GM19240 (cell line): ENCODE measurements around the gene FAM222B.
"Not testable (repeated sequence)": the region's sequence is repeated elsewhere in the genome, so short reads cannot be mapped to it uniquely, and the experiment has no call there.

ENCODE experiments used
- DNase-seq: peaks from one replicate; pipeline ENCODE4 v3.0.0; 2011; ENCODE audit warnings: low spot score; ENCODE audit not compliant: insufficient read length

The FAM222B gene

DNA sequence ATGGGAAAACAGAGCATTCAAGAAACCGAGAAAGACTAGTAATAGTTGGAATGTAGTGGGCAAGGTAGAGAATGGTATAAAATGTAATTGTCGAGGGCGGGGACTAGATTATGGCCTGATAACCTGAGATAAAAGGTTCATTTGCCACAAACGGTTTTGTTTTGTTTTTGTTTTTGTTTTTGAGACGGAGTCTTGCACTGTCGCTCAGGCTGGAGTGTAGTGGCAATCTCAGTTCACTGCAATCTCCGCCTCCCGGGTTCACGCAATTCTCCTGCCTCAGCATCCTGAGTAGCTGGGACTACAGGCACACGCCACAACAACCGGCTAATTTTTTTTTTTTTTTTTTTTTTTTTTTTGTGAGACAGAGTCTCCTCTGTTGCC lies 112.7 kb downstream of the FAM222B start:
- no peak for DNase-seq

DNA sequence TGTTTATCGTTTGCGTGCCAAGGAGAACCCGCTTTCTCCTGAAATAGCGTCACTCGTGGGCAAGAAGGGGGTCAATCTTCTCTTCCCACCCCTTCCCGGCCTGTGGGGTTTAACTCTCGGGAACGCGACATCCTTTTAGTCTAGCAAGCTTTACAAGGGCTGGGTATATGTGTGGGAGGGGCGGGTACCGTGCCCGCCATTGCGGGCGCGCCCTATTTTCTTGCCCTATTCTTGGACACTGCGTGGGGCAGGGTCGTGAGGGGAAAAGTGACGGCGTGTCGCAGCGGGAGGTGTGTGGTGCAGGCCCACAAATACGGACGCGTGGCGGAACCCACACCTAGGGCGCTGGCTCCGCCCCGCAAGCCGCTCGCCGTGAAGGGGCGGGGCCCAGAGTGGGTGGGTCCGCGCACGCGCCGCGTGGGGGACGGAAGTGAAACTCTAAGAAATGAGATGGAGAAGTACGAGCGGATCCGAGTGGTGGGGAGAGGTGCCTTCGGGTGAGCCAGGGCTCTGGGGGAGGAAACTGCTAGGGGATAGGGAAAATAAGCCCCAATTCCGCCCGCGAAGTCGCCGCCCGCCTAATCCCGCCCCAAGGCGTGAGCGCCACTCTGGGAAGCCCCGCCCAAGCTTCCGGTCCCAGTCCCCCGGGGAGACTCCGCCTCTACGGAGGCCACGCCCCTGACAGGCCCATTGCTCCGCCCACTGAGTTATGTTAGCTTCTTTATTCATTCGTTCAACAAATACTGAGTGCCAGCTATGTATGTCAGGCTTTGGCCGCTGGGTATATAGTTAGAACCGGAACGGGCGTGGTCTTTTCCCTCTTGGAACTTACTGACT lies 114.0 kb downstream of the FAM222B start, which contains the start of gene NEK8:
NEK8 (plus strand) TSS at position 425 of the 837 bp plus-strand sequence; CDS start at position 451, 26 bp downstream.
- peak; percentile 53 for DNase-seq

DNA sequence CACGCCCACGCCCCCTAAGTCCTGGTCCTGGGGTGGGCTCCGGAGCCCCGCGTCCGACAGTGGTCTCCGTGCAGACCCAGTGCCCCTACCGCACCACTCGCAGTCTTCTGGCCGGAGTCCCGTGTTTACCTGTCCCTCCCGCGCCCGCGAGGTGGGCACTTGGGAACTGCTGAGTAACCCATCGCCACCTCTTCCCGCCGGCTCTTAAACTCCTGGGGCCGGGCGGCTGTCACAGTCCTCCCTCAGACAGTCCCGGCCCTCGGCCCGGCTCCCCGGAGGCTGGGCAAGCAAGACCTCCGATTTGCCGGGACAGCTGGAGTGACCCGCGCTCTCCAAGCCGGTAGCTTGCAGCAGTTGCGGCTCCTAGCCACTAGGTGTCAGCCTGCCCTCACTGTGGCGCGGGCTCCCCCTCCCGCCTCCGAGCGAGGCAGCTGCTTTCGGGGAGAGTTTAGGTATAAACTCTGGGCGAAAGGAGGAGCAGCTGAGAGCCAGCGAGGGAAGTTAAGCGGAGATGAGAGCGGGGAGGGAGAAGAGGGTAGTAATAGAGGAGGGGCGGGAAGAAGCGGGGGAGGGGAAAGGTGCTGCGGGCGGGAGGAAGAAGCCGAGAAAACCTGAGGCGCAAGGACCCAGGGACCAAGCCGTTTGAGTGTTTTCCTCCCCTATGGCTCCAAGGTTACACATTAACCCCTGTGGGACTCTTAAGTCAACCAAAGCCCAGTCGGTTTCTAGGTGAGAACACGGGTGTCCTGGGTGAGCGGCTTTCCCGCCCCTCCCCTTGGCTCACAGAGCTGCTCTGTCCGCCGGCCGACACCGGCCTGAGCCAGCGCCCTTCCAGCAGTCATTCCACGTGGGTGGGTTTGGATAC lies 115.7 kb downstream of the FAM222B start:
- DNase-seq: peak; percentile 76

DNA sequence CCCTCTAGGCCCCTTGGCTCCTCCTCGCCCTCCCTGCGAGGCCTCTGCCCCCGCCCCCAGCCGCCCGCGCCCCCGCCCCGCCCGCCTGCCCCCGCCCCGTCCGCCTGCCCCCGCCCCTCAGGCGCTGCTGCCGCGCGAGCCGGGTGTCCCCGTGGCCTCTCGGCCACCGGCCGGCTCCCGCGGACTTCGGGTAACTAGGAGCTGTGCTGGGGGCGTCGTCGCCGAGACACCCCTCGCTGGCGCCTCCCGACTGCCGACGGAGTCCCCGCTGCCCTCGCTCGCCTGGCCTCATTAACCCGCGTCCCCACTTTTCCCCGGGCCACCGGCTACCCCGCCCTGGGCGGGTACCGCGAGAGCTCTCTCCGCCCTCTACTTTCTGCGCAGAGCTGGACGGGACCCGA lies 116.4 kb downstream of the FAM222B start, which contains the start of gene TLCD1:
TLCD1 (minus strand) TSS at position 8 of the 401 bp plus-strand sequence. CDS start 136 bp downstream, outside the sequence.
- DNase-seq: no peak

DNA sequence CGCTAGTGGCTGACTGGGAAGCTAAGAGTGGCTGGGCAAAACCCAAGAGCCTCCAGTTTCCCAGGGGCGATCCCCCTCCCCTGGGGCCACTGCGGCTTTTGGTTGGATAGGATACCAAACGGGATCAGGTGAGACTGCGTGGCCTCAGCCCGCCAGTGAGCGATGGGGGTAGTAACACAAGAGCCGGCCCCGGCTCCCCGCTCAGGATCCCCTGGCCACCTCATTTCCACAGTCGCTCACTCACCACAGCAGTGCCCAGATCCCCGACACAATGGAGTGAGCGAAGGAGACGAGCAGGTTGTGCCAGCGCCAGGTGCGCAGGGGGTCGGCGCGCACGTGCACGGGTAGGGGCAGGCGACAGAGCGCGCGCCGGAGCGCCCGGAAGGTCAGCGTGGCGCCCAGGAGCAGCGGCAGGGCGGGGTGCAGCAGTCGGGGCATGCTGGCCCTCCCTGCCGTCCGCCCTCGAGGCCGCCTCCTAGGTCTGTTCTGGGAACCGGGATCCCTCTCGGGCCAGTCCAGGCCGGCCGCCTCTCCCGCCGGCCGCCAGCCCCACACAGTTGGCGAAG lies 116.8 kb downstream of the FAM222B start:
- DNase-seq: no peak

DNA sequence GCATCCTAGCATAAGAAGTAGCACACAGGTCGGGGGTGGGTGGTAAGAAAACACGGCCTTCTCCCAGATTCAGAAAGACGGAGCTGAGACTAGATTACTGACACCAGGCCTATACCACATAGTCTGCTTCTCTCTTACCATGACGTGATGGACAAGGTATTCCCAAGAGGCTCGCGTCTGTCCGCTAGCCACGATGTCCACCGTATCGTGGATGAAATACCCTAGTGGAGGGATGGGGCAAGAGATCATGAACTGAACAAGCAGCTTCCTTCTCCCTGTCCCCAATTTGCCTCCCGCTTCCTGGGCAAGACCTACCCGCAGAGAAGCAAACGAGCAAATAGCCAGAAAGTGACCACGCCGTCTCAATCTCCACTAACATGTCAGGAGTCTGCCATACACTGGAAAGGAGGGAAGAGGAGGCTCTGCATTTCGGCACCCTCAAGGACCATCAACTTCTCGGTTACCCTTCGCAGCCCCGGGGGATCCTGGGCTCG lies 117.4 kb downstream of the FAM222B start:
- no peak for DNase-seq

DNA sequence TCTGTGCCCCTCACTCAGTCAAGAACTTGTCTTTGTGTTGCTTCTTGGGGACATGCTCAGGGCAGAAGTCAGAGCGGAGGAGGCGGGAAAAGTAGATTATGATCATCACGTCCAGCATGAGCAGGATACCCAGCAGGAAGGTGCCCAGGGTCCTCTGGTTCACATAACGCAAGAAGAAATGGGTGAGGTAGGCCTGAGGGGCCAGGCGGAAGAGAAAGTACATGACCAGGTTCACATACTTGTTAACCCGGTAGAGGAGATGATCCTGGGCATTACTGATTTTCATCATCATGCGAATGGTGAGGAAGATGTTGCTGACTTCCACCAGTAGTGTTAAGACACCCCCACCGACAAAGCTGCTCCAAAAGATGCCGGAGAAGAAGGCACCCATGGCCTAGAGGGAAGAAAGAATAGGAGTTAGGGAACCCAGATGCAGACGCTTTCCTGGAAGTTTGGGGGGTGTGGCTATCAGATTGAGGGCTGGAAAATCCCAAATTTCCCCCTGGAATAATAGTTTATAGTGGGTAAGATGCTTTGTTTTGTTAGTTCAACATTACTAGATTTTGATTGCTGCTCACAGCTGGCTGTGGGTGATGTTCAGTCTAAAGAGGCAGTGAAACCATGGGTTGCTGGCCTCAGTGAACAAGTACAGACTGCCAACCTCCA lies 118.0 kb downstream of the FAM222B start:
- DNase-seq: no peak

DNA sequence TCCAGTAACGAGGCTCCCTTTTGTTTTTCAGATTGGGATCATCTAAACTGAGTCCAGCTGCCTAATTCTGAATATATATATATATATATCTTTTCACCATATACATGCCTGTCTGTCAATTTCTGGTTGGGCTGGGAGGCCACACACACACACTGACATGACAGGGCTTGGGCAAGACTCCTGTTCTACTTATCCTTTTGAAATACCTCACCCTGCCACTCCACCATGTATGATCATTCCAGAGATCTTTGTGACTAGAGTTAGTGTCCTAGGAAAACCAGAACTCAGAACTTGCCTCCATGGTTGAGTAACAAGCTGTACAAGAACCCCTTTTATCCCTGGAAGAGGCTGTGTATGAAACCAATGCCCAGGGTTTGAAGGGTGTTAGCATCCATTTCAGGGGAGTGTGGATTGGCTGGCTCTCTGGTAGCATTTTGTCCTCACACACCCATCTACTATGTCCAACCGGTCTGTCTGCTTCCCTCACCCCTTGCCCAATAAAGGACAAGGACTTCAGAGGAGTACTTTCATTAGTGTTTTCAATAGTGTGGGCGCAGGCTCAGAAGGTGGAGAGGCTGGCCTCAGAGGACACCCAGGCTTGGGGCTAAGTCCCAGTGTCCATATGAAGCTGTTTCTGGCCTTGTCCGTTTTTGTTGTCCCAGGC lies 118.6 kb downstream of the FAM222B start:
- DNase-seq: not testable (repeated sequence)

DNA sequence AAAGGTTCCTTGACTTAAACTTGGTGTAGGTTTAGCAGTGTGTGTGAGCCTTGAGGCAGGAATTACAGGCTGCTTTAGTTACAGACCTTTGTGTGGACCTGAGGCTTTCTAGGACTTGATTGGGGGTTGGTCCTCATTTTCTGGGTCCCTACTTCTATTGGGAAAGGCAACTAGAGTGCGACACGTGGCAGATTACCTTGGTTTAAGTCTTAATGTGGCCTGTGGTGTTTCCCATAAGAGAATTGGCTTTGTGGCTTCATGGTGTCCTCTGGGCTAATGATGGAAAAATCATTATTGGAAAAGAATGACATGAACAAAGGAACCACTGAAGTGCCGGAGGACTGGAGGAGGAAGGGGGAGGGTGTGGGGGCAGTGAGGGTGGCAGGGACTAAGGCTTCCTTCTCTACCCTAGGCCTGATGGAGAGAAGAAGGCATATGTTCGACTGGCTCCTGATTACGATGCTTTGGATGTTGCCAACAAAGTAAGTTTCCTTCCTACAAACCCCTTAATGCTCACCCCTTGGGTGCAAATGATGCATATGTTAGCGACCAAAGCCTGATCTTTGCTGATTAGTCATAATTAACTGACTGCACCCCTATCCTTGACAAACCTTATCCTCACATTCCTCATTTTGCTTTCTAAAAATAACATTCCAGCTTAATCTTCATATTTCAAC lies 119.3 kb downstream of the FAM222B start:
- no peak for DNase-seq

DNA sequence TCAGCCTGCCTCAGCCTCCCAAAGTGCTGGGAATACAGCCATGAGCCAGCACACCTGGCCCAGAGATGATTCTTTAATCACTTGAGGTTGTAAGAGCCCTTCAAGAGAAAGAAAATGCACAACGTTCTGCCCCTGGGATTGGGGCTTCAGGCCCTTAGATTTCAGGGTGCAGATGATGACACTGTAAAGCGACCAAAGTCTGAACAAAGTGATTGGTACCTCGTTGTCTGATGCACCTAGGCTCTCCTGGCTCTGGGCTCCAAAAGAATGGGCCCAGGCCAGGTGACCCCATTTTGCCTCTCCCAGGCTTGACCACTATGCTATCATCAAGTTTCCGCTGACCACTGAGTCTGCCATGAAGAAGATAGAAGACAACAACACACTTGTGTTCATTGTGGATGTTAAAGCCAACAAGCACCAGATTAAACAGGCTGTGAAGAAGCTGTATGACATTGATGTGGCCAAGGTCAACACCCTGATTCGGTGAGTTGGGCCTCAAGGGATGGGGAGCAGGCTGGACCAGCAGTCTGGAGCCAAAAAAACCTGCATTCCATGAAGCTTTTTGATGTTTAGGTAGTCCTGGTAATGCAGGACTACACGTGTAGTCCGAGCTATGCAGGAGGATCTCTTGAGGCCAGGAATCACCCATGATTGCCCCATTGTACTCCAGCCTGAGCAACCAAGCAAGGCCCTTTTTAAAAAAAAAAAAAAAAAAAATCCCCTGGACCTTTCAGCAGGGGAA lies 120.0 kb downstream of the FAM222B start:
- no peak for DNase-seq

DNA sequence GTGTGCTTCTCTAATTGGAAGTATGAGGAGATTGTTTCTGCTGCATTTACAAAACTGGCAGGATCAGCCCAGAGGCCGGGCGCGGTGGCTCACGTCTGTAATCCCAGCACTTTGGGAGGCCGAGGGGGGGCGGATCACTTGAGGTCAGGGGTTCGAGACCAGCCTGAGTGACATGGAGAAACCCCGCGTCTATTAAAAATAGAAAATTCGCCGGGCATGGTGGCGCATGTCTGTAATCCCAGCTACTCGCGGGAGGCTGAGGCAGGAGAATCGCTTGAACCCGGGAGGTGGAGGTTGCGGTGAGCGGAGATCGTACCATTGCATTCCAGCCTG lies 121.6 kb downstream of the FAM222B start:
- DNase-seq: not testable (repeated sequence)

DNA sequence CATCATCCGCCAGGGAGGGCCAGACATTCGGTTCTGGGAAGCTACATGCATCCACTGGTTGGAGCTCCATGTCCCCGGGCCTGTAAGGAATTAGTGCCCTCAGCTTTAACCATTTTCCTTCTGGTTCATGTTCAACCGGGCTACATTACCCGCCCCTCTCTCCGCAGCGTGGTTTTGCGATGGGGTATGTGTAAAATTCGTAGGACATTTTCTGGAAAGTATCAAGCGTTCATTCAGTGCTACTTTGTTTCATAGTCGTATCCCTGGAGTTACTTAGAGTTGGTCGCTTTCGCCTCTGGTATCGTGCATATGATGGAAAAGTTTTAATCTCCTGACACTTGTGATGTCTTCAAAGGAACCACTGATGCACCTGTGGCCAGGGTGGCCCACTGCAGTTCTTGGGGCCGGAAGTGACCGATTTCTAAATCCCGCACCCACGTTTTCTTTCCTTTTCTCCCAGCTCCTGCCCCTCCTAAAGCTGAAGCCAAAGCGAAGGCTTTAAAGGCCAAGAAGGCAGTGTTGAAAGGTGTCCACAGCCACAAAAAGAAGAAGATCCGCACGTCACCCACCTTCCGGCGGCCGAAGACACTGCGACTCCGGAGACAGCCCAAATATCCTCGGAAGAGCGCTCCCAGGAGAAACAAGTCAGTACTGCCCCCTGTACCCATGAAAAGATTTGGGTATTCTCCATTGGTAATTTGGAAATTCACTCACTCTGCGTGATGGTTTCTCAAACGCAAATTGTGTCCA lies 122.2 kb downstream of the FAM222B start:
- no peak for DNase-seq

DNA sequence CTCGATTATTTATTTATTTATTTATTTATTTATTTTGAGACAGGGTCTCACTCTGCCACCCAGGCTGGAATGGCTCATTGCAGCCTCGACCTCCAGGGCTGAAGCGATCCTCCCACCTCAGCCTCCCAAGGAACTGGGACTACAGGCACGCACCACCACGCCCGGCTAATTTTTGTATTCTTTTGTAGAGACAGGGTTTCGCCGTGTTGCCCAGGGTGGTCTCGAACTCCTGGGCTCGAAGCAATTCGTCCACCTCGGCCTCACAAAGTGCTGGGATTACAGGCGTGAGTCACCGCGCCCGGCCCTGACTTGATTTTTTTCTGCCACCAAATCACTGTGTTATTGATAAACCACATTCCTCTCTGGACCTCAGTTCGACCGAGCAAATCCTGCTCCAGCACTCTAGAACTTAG lies 123.6 kb downstream of the FAM222B start:
- no peak for DNase-seq

DNA sequence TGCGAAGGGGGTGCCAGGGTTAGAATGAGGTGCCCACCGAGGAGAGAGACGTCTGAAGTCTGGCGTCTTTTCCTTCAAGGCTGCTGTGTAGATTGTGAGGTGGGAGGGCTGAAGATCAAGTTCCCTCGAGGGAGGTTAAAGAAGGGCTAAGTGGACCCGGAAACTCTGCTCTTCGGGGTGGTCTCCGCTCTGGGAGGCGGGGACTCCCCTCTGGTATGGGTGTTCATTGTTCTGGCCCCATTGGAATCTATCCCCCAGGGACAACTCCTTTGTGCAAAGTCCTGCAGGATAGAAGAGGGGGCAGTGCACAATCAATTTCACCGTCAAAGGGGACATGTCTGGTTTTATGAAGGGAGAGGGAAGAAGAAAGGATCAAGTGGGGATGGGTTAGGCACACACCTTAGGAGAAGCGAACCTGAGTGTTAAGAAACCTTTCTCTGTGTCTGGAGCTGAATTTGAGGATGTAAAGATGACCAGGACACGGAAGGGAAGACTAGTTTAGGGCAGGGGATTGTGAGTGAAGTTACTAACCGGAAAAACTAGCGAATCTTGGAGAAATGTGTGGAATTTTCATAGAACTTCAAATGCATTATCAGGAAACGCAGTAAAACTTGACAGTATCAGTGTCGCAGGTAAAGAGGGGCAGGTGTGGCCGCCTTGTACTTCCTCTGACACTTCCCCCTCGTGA lies 124.1 kb downstream of the FAM222B start:
- no peak for DNase-seq

DNA sequence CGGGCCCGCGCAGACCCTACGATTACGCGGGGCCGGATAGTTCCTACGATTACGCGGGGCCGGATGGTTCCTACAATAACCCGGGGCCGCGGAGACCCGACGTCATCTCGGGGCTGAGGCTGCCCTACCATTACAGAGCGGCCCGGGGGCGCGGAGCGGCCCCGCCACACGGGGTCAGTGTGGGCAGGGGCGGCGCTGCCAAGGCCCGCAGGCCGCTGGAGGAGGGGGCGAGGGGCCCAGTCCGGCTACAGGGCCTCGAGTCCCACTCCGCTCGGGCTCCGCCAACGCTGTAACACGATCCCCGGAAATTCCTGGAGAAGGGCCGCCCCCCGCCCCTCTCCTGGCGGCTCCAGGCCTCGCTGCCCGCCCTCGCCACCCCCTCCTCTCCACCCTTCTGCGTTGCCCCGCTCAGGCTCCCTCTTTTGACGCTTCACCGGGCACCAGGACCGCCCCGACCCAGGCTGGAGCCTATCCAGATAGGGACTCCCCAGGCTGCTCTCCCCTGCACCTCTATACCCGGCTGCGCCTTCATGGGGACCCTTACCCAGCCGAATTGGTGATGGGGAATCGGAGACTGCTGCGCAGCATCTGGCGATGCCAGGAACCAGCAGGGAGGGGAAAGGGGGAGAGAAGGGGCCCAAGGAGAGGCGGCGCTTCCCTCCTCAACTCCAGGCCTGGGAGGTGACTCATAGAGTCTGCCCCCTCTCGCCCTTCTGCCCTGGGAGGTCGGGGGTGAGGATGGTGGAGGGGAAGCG lies 124.8 kb downstream of the FAM222B start, which contains the start of gene RAB34:
RAB34 (minus strand) TSS at position 291 of the 755 bp plus-strand sequence. CDS start 602 bp downstream, outside the sequence.
- DNase-seq: no peak

DNA sequence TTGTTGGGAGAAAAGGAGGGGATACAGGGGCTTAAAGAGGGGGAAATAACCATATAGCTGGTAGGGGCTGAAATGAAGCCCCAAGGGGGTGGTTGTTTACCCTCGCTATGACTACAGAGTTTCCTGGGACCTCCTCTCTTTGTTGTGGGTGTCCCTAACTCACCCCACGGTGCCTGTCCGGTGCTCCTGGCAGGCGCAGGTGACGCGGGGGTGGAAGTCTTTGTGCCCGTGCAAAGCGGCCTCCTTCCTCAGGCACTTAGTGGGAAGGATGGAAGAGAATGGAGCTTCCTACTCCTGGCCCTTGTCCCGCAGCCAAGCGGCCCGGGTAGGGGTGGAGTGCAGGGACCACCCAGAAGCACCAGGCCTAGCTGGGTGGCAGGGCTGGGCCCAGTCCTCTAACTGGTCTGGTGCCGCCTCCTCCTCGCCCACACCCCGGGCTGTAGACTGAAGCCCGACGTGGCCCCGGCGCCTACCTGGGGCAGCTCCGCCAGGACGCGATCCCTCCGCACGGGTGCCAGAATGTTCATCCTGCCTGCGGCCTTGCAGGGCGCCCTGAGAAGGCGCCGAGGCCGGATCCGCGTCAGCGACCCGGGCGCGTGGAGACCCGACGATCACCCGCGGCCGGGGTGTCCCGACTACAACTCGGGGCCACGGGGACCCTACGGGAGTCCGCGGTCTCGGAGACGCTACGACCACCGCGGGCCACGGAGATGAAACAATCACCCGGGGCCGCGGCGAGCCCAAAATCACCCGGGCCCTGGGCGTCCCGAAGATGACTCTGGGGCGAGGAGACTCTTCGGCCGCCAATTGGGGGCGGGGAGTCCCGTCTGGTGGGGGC lies 125.6 kb downstream of the FAM222B start:
- no peak for DNase-seq
